Ammon's horn (tissue), 1 donor: ENCODE results near the gene PRRG1.
"Not testable (repeated sequence)": the region's sequence is repeated elsewhere in the genome, so short reads cannot be mapped to it uniquely, and the experiment has no call there.

Experiments used
- DNase-seq: peaks from one replicate; pipeline ENCODE4 v3.0.0-alpha.2; 2016; ENCODE audit warnings: low spot score

Gene PRRG1

GRCh38 chrX:37470711-37471110, 121.5 kb downstream of the PRRG1 start:
- no peak for DNase-seq

- DNase-seq = no peak
Observed at GRCh38 chrX:37472836-37473235, 123.7 kb downstream of the PRRG1 start.

DNA sequence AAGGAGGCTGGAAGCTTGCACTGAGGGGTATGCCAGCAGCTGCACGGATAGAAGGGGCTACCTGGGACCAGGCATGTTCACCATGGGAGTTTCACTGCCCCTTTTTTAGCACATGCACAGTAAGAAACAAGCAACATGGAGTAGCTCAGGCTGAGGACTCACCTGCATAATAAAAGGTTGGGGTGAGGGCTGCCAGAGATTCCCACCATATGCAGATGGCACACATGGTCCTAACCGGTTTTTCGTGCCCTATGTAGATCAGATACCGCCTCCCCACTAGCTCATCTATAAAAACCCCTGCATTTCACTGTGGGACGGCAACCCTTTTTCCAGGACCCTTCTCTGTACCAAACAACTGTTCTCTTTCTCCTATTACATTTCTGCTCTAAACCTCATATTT, 125.3 kb downstream of the PRRG1 start:
- DNase-seq = no peak

DNA sequence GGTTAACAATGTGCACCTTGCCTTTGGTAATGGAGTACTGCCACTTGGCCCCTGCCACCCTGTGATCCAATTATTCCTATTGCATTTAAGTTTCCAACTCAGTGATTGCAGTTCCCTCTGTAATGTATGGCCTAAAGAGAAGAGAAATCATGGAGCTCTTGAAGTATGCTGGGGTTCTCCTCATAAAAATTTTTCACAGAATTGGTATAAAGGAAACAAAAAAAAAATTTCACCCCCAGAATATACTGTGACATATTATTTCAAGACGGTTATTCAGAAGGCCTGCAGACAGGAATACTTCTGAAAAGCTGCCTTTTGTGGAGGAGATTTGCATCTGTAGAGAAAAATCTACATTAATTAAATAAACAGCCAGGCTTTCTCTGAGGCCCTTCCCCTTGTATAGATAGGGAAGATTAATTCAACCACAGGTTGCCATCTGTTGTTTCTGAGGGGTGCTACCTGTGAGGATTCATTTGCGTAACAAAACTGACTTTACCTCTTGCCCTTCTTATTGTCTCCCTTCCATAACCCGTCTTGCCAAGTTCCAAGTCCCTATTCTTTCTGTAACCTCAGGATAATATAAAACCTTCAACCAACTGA, 127.5 kb downstream of the PRRG1 start:
- DNase-seq = no peak

DNA sequence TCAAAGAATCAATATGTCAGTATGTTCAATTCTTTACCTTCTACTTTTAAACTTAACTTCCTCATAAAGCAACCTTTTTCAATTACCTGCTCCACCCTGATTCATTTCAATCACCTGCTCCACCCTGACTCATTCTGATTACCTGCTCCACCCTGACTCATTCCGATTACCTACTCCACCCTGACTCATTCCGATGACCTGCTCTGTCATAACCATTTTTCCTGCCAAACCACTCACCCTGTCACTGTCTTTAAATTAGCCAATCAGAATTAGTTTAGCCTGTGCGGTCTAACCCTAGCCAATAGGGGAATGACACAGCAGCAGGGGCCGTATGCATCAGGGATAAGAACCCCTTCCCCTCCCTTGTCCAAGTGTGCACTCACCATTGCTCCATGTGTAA, 135.2 kb downstream of the PRRG1 start:
- not testable (repeated sequence) for DNase-seq

GRCh38 chrX:37485429-37485828, 136.3 kb downstream of the PRRG1 start:
- no peak for DNase-seq

DNA sequence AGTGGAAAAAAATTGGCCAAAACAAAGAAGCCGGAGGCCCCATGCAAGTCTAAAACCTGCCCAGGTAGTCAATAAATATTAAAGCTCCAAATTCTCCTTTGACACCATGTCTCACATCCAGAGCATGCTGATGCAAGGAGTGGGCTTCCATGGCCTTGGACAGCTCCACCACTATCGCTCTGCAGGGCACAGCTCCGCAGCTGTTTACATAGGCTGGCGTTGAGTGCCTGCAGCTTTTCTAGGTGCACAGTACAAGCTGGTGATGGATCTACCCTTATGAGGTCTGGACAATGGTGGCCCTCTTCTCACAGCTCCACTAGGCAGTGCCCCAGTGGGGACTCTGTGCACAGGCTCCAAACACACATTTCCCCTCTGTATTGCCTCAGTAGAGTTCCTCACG, 138.1 kb downstream of the PRRG1 start:
- DNase-seq = no peak

DNA sequence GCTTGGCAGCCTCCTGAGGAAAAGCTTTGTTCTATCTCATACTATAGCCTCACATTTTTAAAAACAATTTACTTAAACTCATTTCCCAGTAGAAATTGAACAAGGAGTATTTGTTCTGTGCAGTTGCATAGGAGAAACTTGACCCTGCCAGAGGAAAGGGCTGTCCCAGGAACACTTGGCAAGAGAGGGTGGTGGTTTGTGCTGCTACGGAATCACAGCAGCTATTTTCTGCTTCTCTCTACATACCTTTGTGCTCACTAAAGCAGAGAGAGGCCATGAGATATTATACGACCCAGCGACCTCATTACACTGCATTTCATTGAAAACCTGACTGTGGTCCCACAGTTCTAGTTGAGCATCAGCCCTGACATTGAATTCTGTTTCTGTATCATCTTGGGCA, 139.2 kb downstream of the PRRG1 start:
- DNase-seq = no peak

DNA sequence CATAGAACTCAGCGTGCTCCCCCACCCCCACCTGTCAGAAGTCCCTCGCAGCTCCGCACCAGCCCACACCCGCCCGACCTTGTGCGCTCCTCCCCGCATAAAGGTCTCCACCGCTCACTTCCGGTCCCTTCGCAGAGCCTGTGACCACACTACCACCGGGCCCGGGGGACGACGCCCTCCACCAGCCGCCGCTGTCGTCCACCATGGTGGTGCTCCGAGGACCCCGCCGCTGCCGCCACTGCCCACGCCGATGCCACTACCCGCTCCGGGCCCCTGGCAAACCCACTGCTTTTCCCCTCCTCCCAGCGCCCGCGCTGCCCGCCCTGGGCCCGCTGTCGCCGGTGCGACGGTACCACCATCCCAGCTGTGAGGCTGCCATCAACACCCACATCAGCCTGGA, 142.5 kb downstream of the PRRG1 start:
- DNase-seq = no peak

GRCh38 chrX:37495760-37496159, 146.6 kb downstream of the PRRG1 start:
- DNase-seq = not testable (repeated sequence)

- not testable (repeated sequence) for DNase-seq
Observed at GRCh38 chrX:37497126-37497525, 148.0 kb downstream of the PRRG1 start.

GRCh38 chrX:37498323-37498722, 149.2 kb downstream of the PRRG1 start:
- not testable (repeated sequence) for DNase-seq

GRCh38 chrX:37499649-37500048, 150.5 kb downstream of the PRRG1 start:
- DNase-seq = not testable (repeated sequence)

GRCh38 chrX:37504991-37505390, 155.8 kb downstream of the PRRG1 start:
- no peak for DNase-seq
